HG03159 (cell line): Measurements from ENCODE around the gene SCAMP3.

Experiments
- ATAC-seq: cut with Tn5 transposase; IDR thresholded peaks from one replicate; pipeline ENCODE4 v1.9.1; 2021; ENCODE audit warnings: mild to moderate bottlenecking, moderate library complexity; ENCODE audit not compliant: unreplicated experiment

SCAMP3 gene

GRCh38 chr1:155207806-155208540, 54.2 kb downstream of the SCAMP3 start, which contains the start of gene THBS3:
Gene THBS3 (minus strand): TSS chr1:155207897. CDS start chr1:155207876, 21 bp downstream.
- ATAC-seq, result no peak

GRCh38 chr1:155206891-155207805, 55.0 kb downstream of the SCAMP3 start:
- ATAC-seq, result no peak
